ENCODE data around the gene CCN2. TPM values are rescaled to one million over a fixed set of nuclear protein-coding genes. Genes with fewer than 3 reads are reported as not detected.
"Not testable (repeated sequence)": the region's sequence is repeated elsewhere in the genome, so short reads cannot be mapped to it uniquely, and the experiment has no call there.

Gene CCN2
- total RNA-seq, 3 donors from 2014 or later (not counting 1 experiment from before 2014, with no cell fraction given), result not detected

GRCh38 chr6:131916847-131917246, 34.3 kb downstream of the CCN2 start:
- no peak overlapping the region for H3K4me3 ChIP-seq (ENCODE audit: low read length)
- Mint-ChIP-seq H3K9me3 (peaks cover 0 to 3% of the 10 kb centered on the region in 2 donors), H3K27me3 (ENCODE audit: low read depth in 2 of 2) (peaks cover 28 to 71% of the 10 kb centered on the region in 2 donors), H3K4me3 (no peak overlapping the region), H3K36me3 (no peaks in the 10 kb centered on the region), H3K4me1 (peaks cover 11 to 18% of the 10 kb centered on the region in 2 donors), H3K27ac (no peak overlapping the region)
- H3K27ac ChIP-seq (ENCODE audit: low read length), result no peak overlapping the region
- intact Hi-C loops (cut with micrococcal nuclease), result no loop called here
- H3K4me1 ChIP-seq (ENCODE audit: control insufficient read depth, insufficient read depth, low read length), result peaks cover 6% of the 10 kb centered on the region
- no peak for DNase-seq
- H3K36me3 ChIP-seq (ENCODE audit: control insufficient read depth, insufficient read depth, low read length), result no peaks in the 10 kb centered on the region
- no peak for ATAC-seq
- peaks cover 8% of the 10 kb centered on the region for H3K27me3 ChIP-seq (ENCODE audit: control insufficient read depth, insufficient read depth, low read length)
- TF ChIP-seq, protein P1, sequence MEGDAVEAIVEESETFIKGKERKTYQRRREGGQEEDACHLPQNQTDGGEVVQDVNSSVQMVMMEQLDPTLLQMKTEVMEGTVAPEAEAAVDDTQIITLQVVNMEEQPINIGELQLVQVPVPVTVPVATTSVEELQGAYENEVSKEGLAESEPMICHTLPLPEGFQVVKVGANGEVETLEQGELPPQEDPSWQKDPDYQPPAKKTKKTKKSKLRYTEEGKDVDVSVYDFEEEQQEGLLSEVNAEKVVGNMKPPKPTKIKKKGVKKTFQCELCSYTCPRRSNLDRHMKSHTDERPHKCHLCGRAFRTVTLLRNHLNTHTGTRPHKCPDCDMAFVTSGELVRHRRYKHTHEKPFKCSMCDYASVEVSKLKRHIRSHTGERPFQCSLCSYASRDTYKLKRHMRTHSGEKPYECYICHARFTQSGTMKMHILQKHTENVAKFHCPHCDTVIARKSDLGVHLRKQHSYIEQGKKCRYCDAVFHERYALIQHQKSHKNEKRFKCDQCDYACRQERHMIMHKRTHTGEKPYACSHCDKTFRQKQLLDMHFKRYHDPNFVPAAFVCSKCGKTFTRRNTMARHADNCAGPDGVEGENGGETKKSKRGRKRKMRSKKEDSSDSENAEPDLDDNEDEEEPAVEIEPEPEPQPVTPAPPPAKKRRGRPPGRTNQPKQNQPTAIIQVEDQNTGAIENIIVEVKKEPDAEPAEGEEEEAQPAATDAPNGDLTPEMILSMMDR (IDR thresholded peaks at IDR 0.05), result no peak
- H3K9me3 ChIP-seq (ENCODE audit: control insufficient read depth, insufficient read depth, low read length), result no peaks in the 10 kb centered on the region
- 36% methylated on average over 1 of the region's 2 CpGs for WGBS (ENCODE audit: insufficient coverage)

DNA sequence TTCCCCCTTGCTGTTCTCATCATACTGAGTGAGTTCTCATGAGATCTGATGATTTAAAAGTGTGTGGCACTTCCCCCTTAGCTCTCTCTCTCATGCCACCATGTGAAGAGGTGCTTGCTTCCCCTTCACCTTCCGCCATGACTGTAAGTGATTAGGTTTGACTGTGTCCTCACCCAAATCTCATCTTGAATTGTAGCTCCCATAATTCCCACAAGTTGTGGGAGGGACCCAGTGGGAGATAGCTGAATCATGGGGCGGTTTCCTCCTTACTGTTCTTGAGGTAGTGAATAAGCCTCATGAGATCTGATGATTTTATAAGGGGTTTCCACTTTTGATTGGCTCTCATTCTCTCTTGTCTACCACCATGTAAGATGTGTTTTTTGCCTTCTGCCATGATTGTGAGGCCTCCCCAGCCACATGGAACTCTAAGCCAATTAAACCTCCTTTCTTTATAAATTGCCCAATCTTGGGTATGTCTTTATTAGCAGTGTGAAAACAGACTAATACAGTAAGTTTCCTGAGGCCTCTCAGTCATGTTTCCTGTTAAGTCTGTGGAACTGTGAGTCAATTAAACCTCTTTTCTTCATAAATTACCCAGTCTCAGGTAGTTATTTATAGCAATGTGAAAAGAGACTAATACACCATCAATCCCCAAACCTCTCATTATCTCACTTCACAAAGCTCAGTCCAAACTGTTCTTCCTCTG, 34.9 kb downstream of the CCN2 start:
- H3K27ac ChIP-seq (ENCODE audit: low read length); H3K27me3 ChIP-seq (ENCODE audit: control insufficient read depth, insufficient read depth, low read length); H3K4me1 ChIP-seq (ENCODE audit: control insufficient read depth, insufficient read depth, low read length); H3K36me3 Mint-ChIP-seq; intact Hi-C loops (cut with micrococcal nuclease); H3K9me3 Mint-ChIP-seq; H3K4me3 ChIP-seq (ENCODE audit: low read length); H3K36me3 ChIP-seq (ENCODE audit: control insufficient read depth, insufficient read depth, low read length); ATAC-seq; H3K27ac Mint-ChIP-seq; H3K4me3 Mint-ChIP-seq; DNase-seq; H3K9me3 ChIP-seq (ENCODE audit: control insufficient read depth, insufficient read depth, low read length): not testable (repeated sequence)
- no CpG with 5 or more reads among the region's 2 CpGs for WGBS (ENCODE audit: insufficient coverage)
- Mint-ChIP-seq H3K4me1 (peaks cover 11 to 18% of the 10 kb centered on the region in 2 donors), H3K27me3 (ENCODE audit: low read depth in 2 of 2) (peaks cover 32 to 74% of the 10 kb centered on the region in 2 donors)

DNA sequence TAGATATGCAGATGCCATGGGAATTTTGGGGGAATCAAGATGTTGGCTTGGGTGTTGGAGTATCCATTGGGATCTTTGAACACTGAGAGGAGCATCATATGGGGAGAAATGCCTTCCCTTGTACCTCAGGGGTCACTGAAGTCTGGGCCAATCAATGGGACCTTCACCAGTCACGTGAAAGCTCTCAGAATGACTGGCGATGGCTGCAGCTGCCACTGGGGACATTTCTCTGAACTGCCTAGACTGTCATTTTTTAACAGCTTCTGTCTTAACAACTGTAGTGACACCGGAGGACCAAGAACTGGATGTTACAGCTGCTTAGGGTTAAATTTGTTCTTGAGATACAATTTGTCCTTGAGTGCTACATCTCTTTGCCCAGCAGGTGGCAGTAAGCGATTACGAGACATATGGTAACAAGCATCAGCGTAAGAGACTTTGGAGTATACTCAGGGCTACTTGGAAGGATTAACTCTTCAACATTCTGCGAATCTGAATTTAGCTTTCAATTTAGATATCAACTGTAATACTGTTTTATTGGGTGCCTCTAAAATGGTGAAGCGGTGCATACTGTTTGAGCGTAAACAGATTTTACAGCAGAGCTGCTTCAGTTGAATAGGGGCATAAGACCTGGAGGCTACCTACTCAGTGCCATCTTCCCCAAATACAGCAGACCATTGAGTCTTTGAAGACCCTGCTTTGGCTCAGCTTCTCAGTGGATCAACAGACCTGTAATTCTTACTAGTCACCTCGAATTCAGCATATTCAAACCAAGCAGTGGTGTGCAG, 36.0 kb downstream of the CCN2 start:
- TF ChIP-seq, protein P1 (IDR thresholded peaks at IDR 0.05), result peak; percentile 62
- 38% methylated on average over 10 of the region's 10 CpGs for WGBS (ENCODE audit: insufficient coverage)
- Histone ChIP-seq H3K4me3 (ENCODE audit: low read length) (no peak overlapping the region), H3K4me1 (ENCODE audit: control insufficient read depth, insufficient read depth, low read length) (peaks cover 6% of the 10 kb centered on the region), H3K27ac (ENCODE audit: low read length) (no peak overlapping the region), H3K36me3 (ENCODE audit: control insufficient read depth, insufficient read depth, low read length) (no peaks in the 10 kb centered on the region), H3K9me3 (ENCODE audit: control insufficient read depth, insufficient read depth, low read length) (no peaks in the 10 kb centered on the region), H3K27me3 (ENCODE audit: control insufficient read depth, insufficient read depth, low read length) (peaks cover 8% of the 10 kb centered on the region)
- Mint-ChIP-seq H3K4me1 (peaks cover 11 to 18% of the 10 kb centered on the region in 2 donors), H3K4me3 (no peak overlapping the region), H3K27ac (no peak overlapping the region), H3K36me3 (no peaks in the 10 kb centered on the region), H3K27me3 (ENCODE audit: low read depth in 2 of 2) (peaks cover 33 to 74% of the 10 kb centered on the region in 2 donors), H3K9me3 (no peaks in the 10 kb centered on the region)
- ATAC-seq (peak; percentile 63 to 73 (median 69)), DNase-seq (peak in 1 of 2 donors; percentile 73)
- intact Hi-C loops (cut with micrococcal nuclease), result no loop called here

DNA sequence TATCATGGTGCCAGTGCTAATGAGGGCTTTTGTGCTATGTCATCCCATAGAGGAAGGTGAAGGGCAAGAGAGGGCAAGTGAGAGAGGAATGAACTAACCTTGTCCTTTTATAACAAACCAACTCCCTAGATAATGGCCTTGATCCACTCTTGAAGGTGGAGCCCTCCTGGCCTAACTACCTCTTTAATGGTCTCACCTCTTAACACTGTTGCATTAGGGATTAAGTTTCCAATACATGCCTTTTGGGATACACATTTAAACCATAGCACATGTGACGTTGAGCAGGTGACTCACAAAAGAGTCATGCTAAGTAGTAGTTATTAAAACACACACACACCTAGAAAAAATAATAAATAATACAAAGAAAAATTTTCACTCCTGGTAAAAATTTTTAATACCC, 36.9 kb downstream of the CCN2 start:
- no peaks in the 10 kb centered on the region for H3K36me3 Mint-ChIP-seq
- peaks cover 18 to 26% of the 10 kb centered on the region in 2 donors for H3K4me1 Mint-ChIP-seq
- no peak overlapping the region for H3K4me3 ChIP-seq (ENCODE audit: low read length)
- H3K4me3 Mint-ChIP-seq, result no peak overlapping the region
- no peaks in the 10 kb centered on the region for H3K36me3 ChIP-seq (ENCODE audit: control insufficient read depth, insufficient read depth, low read length)
- intact Hi-C loops (cut with micrococcal nuclease), result no loop called here
- H3K4me1 ChIP-seq (ENCODE audit: control insufficient read depth, insufficient read depth, low read length), result peaks cover 6% of the 10 kb centered on the region
- H3K27ac ChIP-seq (ENCODE audit: low read length), result no peak overlapping the region
- H3K27me3 ChIP-seq (ENCODE audit: control insufficient read depth, insufficient read depth, low read length), result peaks cover 8% of the 10 kb centered on the region
- no peaks in the 10 kb centered on the region for H3K9me3 Mint-ChIP-seq
- TF ChIP-seq, protein P1 (IDR thresholded peaks at IDR 0.05), result no peak
- DNase-seq (no peak), ATAC-seq (no peak)
- H3K27me3 Mint-ChIP-seq (ENCODE audit: low read depth in 2 of 2), result peaks cover 32 to 65% of the 10 kb centered on the region in 2 donors
- H3K27ac Mint-ChIP-seq, result no peak overlapping the region
- no CpG with 5 or more reads among the region's 1 CpG for WGBS (ENCODE audit: insufficient coverage)
- H3K9me3 ChIP-seq (ENCODE audit: control insufficient read depth, insufficient read depth, low read length), result no peaks in the 10 kb centered on the region

Measured in natural killer cell (primary cell).